DOHH2 (cell line): ENCODE results near the gene ARNT2.

Experiments used
- H3F3A ChIP-seq: fragments of 200-600 bp; sonication (generic), shearing (Covaris generic); 2 replicates; pipeline ENCODE4 v1.6.0; 2016; ENCODE audit warnings: antibody characterized with exemption, mild to moderate bottlenecking; ENCODE audit not compliant: control insufficient read depth, insufficient read depth
- H3K27ac ChIP-seq: fragments of 200-600 bp; sonication (generic); 2 replicates; pipeline ENCODE4 v1.5.1; 2014; ENCODE audit warnings: low read depth, mild to moderate bottlenecking, low read length, moderate library complexity
- H3K27me3 ChIP-seq: fragments of 200-600 bp; sonication (generic); 2 replicates; pipeline ENCODE4 v1.6.1; 2014; ENCODE audit warnings: mild to moderate bottlenecking, low read length, mixed read lengths; ENCODE audit not compliant: control insufficient read depth
- H3K36me3 ChIP-seq: fragments of 200-600 bp; sonication (generic); 2 replicates; pipeline ENCODE4 v1.6.1; 2014; ENCODE audit warnings: mild to moderate bottlenecking, low read length, moderate library complexity, mixed read lengths; ENCODE audit not compliant: control insufficient read depth
- H3K4me1 ChIP-seq: fragments of 200-600 bp; sonication (generic); 2 replicates; pipeline ENCODE4 v1.6.1; 2014; ENCODE audit warnings: mild to moderate bottlenecking, low read length, mixed read lengths; ENCODE audit not compliant: control insufficient read depth
- H3K4me2 ChIP-seq: fragments of 200-600 bp; sonication (generic); 2 replicates; pipeline ENCODE4 v1.6.0; 2014; ENCODE audit warnings: mild to moderate bottlenecking, low read length, moderate library complexity
- H3K4me3 ChIP-seq: fragments of 200-600 bp; sonication (generic); 2 replicates; pipeline ENCODE4 v1.5.1; 2014; ENCODE audit warnings: mild to moderate bottlenecking, low read length, mixed read lengths
- H3K79me2 ChIP-seq: fragments of 200-600 bp; sonication (generic); 2 replicates; pipeline ENCODE4 v1.6.1; 2014; ENCODE audit warnings: mild to moderate bottlenecking, low read length, mixed read lengths; ENCODE audit not compliant: control insufficient read depth
- H3K9me2 ChIP-seq: fragments of 200-600 bp; sonication (generic); replicated peaks from 2 replicates; pipeline ENCODE4 v1.6.1; 2014; ENCODE audit warnings: mild to moderate bottlenecking, low read length, mixed read lengths; ENCODE audit not compliant: control insufficient read depth
- H3K9me3 ChIP-seq: fragments of 200-600 bp; sonication (generic); 2 replicates; pipeline ENCODE4 v1.6.1; 2014; ENCODE audit warnings: antibody characterized with exemption, low read length, mixed read lengths; ENCODE audit not compliant: control insufficient read depth, insufficient read depth
- H4K20me1 ChIP-seq: fragments of 200-600 bp; sonication (generic); 2 replicates; pipeline ENCODE4 v1.6.0; 2014; ENCODE audit warnings: low read depth, mild to moderate bottlenecking, antibody characterized with exemption, low read length, moderate library complexity; ENCODE audit not compliant: control insufficient read depth, insufficient read depth
- CTCF ChIP-seq: fragments of 200-600 bp; sonication (generic); IDR thresholded peaks from one replicate; pipeline ENCODE4 v1.5.1; 2014; ENCODE audit warnings: antibody characterized with exemption, mild to moderate bottlenecking, low read depth, low read length; ENCODE audit not compliant: poor library complexity, severe bottlenecking
- EZH2phosphoT487 ChIP-seq: fragments of 200-600 bp; sonication (generic); IDR thresholded peaks from 2 replicates; pipeline ENCODE4 v1.6.1; 2017; ENCODE audit warnings: borderline replicate concordance, mild to moderate bottlenecking, antibody characterized with exemption, low read length, moderate library complexity, mixed read lengths

ARNT2 gene

GRCh38 chr15:80507131-80507530, 102.9 kb downstream of the ARNT2 start:
- TF ChIP-seq CTCF (no peak), EZH2phosphoT487 (no peak)
- Histone ChIP-seq H3K36me3 (no peaks in the 10 kb centered on the region), H3K9me3 (no peaks in the 10 kb centered on the region), H4K20me1 (no peaks in the 10 kb centered on the region), H3K4me1 (no peaks in the 10 kb centered on the region), H3K27me3 (no peaks in the 10 kb centered on the region), H3K79me2 (no peaks in the 10 kb centered on the region), H3K27ac (no peak overlapping the region), H3K9me2 (no peaks in the 10 kb centered on the region), H3F3A (no peaks in the 10 kb centered on the region), H3K4me3 (no peak overlapping the region), H3K4me2 (no peak overlapping the region)

GRCh38 chr15:80507638-80508316, 103.6 kb downstream of the ARNT2 start:
- H3K9me3 ChIP-seq = no peaks in the 10 kb centered on the region
- H3K9me2 ChIP-seq = no peaks in the 10 kb centered on the region
- H3K36me3 ChIP-seq = no peaks in the 10 kb centered on the region
- H3F3A ChIP-seq = no peaks in the 10 kb centered on the region
- no peaks in the 10 kb centered on the region for H4K20me1 ChIP-seq
- H3K27me3 ChIP-seq = no peaks in the 10 kb centered on the region
- no peak overlapping the region for H3K27ac ChIP-seq
- no peak overlapping the region for H3K4me2 ChIP-seq
- H3K4me1 ChIP-seq = no peaks in the 10 kb centered on the region
- no peak for TF ChIP-seq EZH2phosphoT487
- TF ChIP-seq CTCF = no peak
- H3K79me2 ChIP-seq = no peaks in the 10 kb centered on the region
- no peak overlapping the region for H3K4me3 ChIP-seq

- Histone ChIP-seq H3K79me2 (no peaks in the 10 kb centered on the region), H3K4me3 (no peak overlapping the region), H3K27me3 (no peaks in the 10 kb centered on the region; the same call in 1 of the 2 replicates), H3K27ac (no peak overlapping the region), H3K9me3 (no peaks in the 10 kb centered on the region), H3K4me2 (no peak overlapping the region), H4K20me1 (no peaks in the 10 kb centered on the region), H3K4me1 (no peaks in the 10 kb centered on the region), H3K9me2 (no peaks in the 10 kb centered on the region), H3K36me3 (no peaks in the 10 kb centered on the region), H3F3A (no peaks in the 10 kb centered on the region)
- TF ChIP-seq EZH2phosphoT487 (no peak), CTCF (no peak)
These were observed 104.6 kb downstream of the ARNT2 start for GRCh38 chr15:80508783-80509182.
